Astrocyte (in vitro differentiated cells and primary cell): ENCODE results near the gene NTM. TPM values are rescaled to one million over a fixed set of nuclear protein-coding genes. Genes with fewer than 3 reads are reported as not detected.

Experiments used
- DNase-seq: peaks from one replicate; pipeline ENCODE4 v3.0.0-alpha.2; 2010; ENCODE audit warnings: low read depth
- FAIRE-seq: peaks from 2 replicates; lab custom pipeline; 2011; peaks lifted over from hg19 to GRCh38; lab: Jason Lieb, UNC
- H2AFZ ChIP-seq: 2 replicates; pipeline ENCODE4 v1.6.0; 2012; ENCODE audit warnings: low read depth, low read length, inconsistent platforms
- H3K27ac ChIP-seq: 2 replicates; pipeline ENCODE4 v1.5.1; 2011; ENCODE audit warnings: low read depth, low read length, inconsistent platforms
- H3K27me3 ChIP-seq: 2 replicates; pipeline ENCODE4 v1.6.0; 2011; ENCODE audit warnings: low read length, inconsistent platforms; ENCODE audit not compliant: insufficient read depth
- H3K36me3 ChIP-seq: 2 replicates; pipeline ENCODE4 v1.5.1; 2011; ENCODE audit warnings: low read length, inconsistent platforms; ENCODE audit not compliant: insufficient read depth
- H3K4me1 ChIP-seq: 2 replicates; pipeline ENCODE4 v1.5.1; 2011; ENCODE audit warnings: low read length, inconsistent platforms; ENCODE audit not compliant: insufficient read depth
- H3K4me2 ChIP-seq: 2 replicates; pipeline ENCODE4 v1.6.0; 2012; ENCODE audit warnings: low read length, inconsistent platforms
- H3K4me3 ChIP-seq: 2 replicates; pipeline ENCODE4 v1.5.1; 2011; ENCODE audit warnings: low read depth, mild to moderate bottlenecking, low read length, inconsistent platforms; ENCODE audit not compliant: insufficient read depth
- H3K79me2 ChIP-seq: 2 replicates; pipeline ENCODE4 v1.6.0; 2012; ENCODE audit warnings: mild to moderate bottlenecking, low read length, inconsistent platforms; ENCODE audit not compliant: insufficient read depth
- H3K9ac ChIP-seq: 2 replicates; pipeline ENCODE4 v1.6.0; 2012; ENCODE audit warnings: mild to moderate bottlenecking, low read length, inconsistent platforms
- H3K9me3 ChIP-seq: 2 replicates; pipeline ENCODE4 v1.5.1; 2012; ENCODE audit warnings: low read depth, mild to moderate bottlenecking, low read length, inconsistent platforms; ENCODE audit not compliant: insufficient read depth
- H4K20me1 ChIP-seq: 2 replicates; pipeline ENCODE4 v1.6.0; 2012; ENCODE audit warnings: low read length, inconsistent platforms; ENCODE audit not compliant: insufficient read depth
- H3K27ac Mint-ChIP-seq: one replicate; pipeline ENCODE4 v1.8.0; 2021; ENCODE audit warnings: mild to moderate bottlenecking, mixed read lengths; ENCODE audit not compliant: unreplicated experiment
- H3K27me3 Mint-ChIP-seq: one replicate; pipeline ENCODE4 v1.8.0; 2021; ENCODE audit warnings: low read depth, mixed read lengths; ENCODE audit not compliant: unreplicated experiment
- H3K36me3 Mint-ChIP-seq: one replicate; pipeline ENCODE4 v1.8.0; 2021; ENCODE audit warnings: low read depth, mixed read lengths; ENCODE audit not compliant: unreplicated experiment
- H3K4me1 Mint-ChIP-seq: one replicate; pipeline ENCODE4 v1.8.0; 2021; ENCODE audit warnings: low read depth, mixed read lengths; ENCODE audit not compliant: unreplicated experiment
- H3K4me3 Mint-ChIP-seq: one replicate; pipeline ENCODE4 v1.8.0; 2021; ENCODE audit warnings: mild to moderate bottlenecking, moderate library complexity, mixed read lengths; ENCODE audit not compliant: unreplicated experiment
- H3K9me3 Mint-ChIP-seq: one replicate; pipeline ENCODE4 v1.8.0; 2021; ENCODE audit warnings: mild to moderate bottlenecking, mixed read lengths; ENCODE audit not compliant: unreplicated experiment
- EZH2 ChIP-seq: IDR thresholded peaks from 2 replicates; pipeline ENCODE4 v1.6.1; 2012; ENCODE audit warnings: mild to moderate bottlenecking, low read length, inconsistent platforms; ENCODE audit not compliant: insufficient read depth
- total RNA-seq: library from RNA; stranded (reverse); gene quantifications from 2 replicates; pipeline ENCODE4 v1.2.1, GENCODE V29; 2021
- TF ChIP-seq, protein P1 (sequence below): IDR thresholded peaks from 2 replicates; pipeline ENCODE4 v1.5.1; 2011; ENCODE audit warnings: low read depth, mild to moderate bottlenecking, inconsistent platforms, low read length, moderate library complexity; ENCODE audit not compliant: insufficient read depth

The NTM gene
- total RNA-seq, 1 donor from 2014 or later = 98.2 TPM

DNA sequence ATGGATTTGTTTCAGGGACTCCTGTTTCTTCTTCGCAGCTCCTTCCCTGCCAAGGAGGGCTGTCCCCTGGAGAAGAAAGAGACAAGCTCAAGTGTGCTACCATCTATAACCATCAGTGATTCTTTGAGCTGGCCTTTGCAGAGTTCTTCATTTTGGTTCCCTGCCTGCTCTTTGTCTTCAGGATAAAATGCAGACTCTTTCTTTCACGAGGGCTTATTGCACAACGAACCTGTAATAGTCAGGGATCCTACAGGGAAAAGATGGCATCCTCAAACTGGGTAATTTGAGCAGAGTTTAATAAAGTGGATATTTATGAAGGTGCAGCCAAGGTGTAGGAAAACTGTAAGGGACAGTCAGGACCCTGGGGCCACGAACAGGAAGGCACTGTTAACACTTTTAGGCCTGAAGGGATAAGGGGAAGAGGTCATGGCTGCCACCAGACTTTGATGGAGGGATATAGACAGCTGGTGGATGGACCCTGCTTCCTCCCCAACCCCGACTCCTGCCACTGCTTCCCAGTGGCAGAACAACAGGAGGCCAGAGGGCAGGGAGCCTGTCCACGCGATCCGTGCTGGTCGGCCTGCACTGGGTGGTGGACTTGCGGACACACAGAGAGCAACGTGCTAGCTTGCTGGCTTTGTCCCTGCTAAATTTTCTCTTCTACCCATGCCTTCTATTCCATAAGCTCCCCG, 767.0 kb downstream of the NTM start:
- no peaks in the 10 kb centered on the region for H3K27me3 Mint-ChIP-seq
- H3K27ac Mint-ChIP-seq = no peak overlapping the region
- Histone ChIP-seq H3K4me3 (no peak overlapping the region), H4K20me1 (peaks cover 31% of the 10 kb centered on the region), H3K4me1 (no peaks in the 10 kb centered on the region), H2AFZ (no peak overlapping the region), H3K9ac (no peak overlapping the region), H3K4me2 (no peak overlapping the region), H3K27ac (no peak overlapping the region), H3K9me3 (no peaks in the 10 kb centered on the region), H3K27me3 (no peaks in the 10 kb centered on the region), H3K79me2 (peaks cover 70% of the 10 kb centered on the region), H3K36me3 (no peaks in the 10 kb centered on the region)
- peaks cover 8% of the 10 kb centered on the region for H3K4me1 Mint-ChIP-seq
- TF ChIP-seq, protein P1, sequence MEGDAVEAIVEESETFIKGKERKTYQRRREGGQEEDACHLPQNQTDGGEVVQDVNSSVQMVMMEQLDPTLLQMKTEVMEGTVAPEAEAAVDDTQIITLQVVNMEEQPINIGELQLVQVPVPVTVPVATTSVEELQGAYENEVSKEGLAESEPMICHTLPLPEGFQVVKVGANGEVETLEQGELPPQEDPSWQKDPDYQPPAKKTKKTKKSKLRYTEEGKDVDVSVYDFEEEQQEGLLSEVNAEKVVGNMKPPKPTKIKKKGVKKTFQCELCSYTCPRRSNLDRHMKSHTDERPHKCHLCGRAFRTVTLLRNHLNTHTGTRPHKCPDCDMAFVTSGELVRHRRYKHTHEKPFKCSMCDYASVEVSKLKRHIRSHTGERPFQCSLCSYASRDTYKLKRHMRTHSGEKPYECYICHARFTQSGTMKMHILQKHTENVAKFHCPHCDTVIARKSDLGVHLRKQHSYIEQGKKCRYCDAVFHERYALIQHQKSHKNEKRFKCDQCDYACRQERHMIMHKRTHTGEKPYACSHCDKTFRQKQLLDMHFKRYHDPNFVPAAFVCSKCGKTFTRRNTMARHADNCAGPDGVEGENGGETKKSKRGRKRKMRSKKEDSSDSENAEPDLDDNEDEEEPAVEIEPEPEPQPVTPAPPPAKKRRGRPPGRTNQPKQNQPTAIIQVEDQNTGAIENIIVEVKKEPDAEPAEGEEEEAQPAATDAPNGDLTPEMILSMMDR = no peak
- no peak for TF ChIP-seq EZH2
- H3K4me3 Mint-ChIP-seq = no peak overlapping the region
- no peak for DNase-seq
- no peaks in the 10 kb centered on the region for H3K9me3 Mint-ChIP-seq
- peaks cover 8% of the 10 kb centered on the region for H3K36me3 Mint-ChIP-seq
- no peak for FAIRE-seq

DNA sequence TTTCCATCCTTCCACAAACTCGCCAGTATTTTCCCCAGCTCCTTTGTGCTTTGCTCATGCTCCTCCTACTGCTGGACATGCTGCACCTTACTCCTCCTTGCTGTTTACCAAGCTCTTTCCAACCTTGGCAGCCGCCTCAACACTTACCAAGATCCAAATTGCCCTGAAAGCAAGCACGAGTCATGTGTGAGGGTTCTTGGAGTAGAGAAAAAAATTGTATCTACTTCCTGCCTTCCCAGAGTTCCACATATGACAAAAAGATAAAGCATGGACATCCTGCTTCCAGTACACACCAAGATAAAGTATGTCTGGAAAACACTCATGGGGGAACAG, 767.5 kb downstream of the NTM start:
- H2AFZ ChIP-seq = no peak overlapping the region
- H3K27me3 ChIP-seq = no peaks in the 10 kb centered on the region
- no peak overlapping the region for H3K9ac ChIP-seq
- H3K4me2 ChIP-seq = no peak overlapping the region
- no peak overlapping the region for H3K4me3 ChIP-seq
- H4K20me1 ChIP-seq = peaks cover 33% of the 10 kb centered on the region
- no peaks in the 10 kb centered on the region for H3K36me3 ChIP-seq
- TF ChIP-seq EZH2 = no peak
- TF ChIP-seq, protein P1 = no peak
- no peak overlapping the region for H3K27ac ChIP-seq
- DNase-seq = no peak
- H3K36me3 Mint-ChIP-seq = peaks cover 8% of the 10 kb centered on the region
- no peak overlapping the region for H3K4me3 Mint-ChIP-seq
- no peaks in the 10 kb centered on the region for H3K27me3 Mint-ChIP-seq
- H3K4me1 ChIP-seq = no peaks in the 10 kb centered on the region
- peaks cover 8% of the 10 kb centered on the region for H3K4me1 Mint-ChIP-seq
- no peak for FAIRE-seq
- H3K9me3 ChIP-seq = no peaks in the 10 kb centered on the region
- H3K9me3 Mint-ChIP-seq = no peaks in the 10 kb centered on the region
- H3K27ac Mint-ChIP-seq = no peak overlapping the region
- peaks cover 75% of the 10 kb centered on the region for H3K79me2 ChIP-seq

DNA sequence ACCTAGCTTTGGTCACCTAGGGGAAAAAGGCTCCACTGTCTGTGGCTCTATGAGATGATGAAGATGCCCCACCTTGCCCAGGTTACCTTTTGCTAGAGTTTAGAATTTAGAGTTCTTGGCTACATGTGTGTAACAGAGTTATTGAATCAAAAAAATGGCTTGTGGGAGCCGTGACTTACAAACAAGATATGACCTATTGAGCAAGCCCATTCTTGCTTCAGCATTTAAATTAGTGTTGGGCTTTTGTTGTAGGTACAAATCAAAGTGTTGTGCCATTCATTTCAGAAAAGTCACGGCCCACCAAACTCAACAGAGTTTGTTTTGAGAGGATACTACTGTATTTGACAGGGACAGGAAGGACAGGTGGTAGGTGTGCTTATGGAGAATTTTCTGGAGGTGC, 768.8 kb downstream of the NTM start:
- Mint-ChIP-seq H3K36me3 (peaks cover 8% of the 10 kb centered on the region), H3K4me1 (peaks cover 8% of the 10 kb centered on the region)
- FAIRE-seq = no peak

More for the DNA sequence above, 768.8 kb downstream of the NTM start:
- Histone ChIP-seq H4K20me1 (peaks cover 33% of the 10 kb centered on the region), H3K4me3 (no peak overlapping the region), H3K9me3 (no peaks in the 10 kb centered on the region), H3K9ac (no peak overlapping the region), H3K79me2 (peaks cover 82% of the 10 kb centered on the region), H3K36me3 (no peaks in the 10 kb centered on the region), H2AFZ (no peak overlapping the region), H3K4me1 (no peaks in the 10 kb centered on the region), H3K4me2 (no peak overlapping the region), H3K27me3 (no peaks in the 10 kb centered on the region), H3K27ac (no peak overlapping the region)
- TF ChIP-seq EZH2 = no peak
- TF ChIP-seq, protein P1 = no peak
- no peaks in the 10 kb centered on the region for H3K9me3 Mint-ChIP-seq
- DNase-seq = no peak
- no peak overlapping the region for H3K27ac Mint-ChIP-seq
- no peak overlapping the region for H3K4me3 Mint-ChIP-seq
- H3K27me3 Mint-ChIP-seq = no peaks in the 10 kb centered on the region
